GM12865 (cell line): Measurements from ENCODE around the gene SRSF1.
"Not testable (repeated sequence)": the region's sequence is repeated elsewhere in the genome, so short reads cannot be mapped to it uniquely, and the experiment has no call there.

Experiments
- DNase-seq: peaks from one replicate; pipeline ENCODE4 v3.0.0; 2010; ENCODE audit warnings: low read depth
- H3K4me3 ChIP-seq: 2 replicates; pipeline ENCODE4 v1.5.1; 2011; ENCODE audit warnings: mild to moderate bottlenecking, low read depth, low read length, control low read depth
- TF ChIP-seq, protein P1 (sequence below): IDR thresholded peaks from 2 replicates; pipeline ENCODE4 v1.5.1; 2011; ENCODE audit warnings: low read length, control low read depth, low read depth, inconsistent platforms; ENCODE audit not compliant: insufficient read depth; ENCODE audit errors: missing control alignments

Gene SRSF1

DNA sequence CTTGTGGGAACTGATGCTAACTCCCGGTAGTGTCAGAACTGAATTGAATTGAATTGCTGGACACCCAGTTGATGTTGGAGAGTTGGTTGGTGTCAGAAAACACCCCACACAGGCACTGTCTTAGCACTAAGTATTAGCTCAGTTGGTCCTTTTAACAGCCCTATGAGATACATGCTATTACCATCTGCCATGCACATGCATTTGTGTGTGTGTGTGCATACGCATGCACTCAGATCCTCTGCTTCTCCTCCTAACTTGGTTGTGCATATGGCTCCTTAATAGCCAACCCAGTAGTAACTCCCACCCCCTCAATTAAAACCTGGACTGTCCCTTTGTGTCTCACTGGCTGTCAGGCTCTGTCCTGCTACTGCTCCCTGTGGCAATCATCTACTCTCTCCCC is 43.9 kb upstream of the SRSF1 start:
- H3K4me3 ChIP-seq, result no peak overlapping the region
- no peak for DNase-seq
- TF ChIP-seq, protein P1, sequence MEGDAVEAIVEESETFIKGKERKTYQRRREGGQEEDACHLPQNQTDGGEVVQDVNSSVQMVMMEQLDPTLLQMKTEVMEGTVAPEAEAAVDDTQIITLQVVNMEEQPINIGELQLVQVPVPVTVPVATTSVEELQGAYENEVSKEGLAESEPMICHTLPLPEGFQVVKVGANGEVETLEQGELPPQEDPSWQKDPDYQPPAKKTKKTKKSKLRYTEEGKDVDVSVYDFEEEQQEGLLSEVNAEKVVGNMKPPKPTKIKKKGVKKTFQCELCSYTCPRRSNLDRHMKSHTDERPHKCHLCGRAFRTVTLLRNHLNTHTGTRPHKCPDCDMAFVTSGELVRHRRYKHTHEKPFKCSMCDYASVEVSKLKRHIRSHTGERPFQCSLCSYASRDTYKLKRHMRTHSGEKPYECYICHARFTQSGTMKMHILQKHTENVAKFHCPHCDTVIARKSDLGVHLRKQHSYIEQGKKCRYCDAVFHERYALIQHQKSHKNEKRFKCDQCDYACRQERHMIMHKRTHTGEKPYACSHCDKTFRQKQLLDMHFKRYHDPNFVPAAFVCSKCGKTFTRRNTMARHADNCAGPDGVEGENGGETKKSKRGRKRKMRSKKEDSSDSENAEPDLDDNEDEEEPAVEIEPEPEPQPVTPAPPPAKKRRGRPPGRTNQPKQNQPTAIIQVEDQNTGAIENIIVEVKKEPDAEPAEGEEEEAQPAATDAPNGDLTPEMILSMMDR, result no peak

DNA sequence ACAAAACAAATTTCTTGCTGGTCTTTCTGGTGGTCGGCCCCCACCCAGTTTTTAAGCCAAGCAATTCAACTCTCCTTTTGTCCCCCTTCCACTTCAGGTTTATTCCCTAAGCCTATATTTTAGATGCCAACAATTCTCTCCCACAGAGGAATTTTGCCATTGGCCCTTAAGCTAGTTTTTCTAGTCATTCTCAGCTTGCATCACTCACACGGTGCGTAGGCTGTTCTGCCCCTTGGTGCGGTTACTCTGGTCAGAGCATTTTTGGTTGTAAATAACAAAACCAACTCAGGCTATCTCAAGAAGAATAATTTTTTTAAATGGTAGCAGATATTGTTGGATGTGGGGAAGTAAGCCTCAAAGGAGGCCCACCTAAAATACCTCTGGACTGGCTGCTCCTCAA is 42.5 kb upstream of the SRSF1 start:
- DNase-seq, result no peak
- no peak overlapping the region for H3K4me3 ChIP-seq
- TF ChIP-seq, protein P1, result no peak

DNA sequence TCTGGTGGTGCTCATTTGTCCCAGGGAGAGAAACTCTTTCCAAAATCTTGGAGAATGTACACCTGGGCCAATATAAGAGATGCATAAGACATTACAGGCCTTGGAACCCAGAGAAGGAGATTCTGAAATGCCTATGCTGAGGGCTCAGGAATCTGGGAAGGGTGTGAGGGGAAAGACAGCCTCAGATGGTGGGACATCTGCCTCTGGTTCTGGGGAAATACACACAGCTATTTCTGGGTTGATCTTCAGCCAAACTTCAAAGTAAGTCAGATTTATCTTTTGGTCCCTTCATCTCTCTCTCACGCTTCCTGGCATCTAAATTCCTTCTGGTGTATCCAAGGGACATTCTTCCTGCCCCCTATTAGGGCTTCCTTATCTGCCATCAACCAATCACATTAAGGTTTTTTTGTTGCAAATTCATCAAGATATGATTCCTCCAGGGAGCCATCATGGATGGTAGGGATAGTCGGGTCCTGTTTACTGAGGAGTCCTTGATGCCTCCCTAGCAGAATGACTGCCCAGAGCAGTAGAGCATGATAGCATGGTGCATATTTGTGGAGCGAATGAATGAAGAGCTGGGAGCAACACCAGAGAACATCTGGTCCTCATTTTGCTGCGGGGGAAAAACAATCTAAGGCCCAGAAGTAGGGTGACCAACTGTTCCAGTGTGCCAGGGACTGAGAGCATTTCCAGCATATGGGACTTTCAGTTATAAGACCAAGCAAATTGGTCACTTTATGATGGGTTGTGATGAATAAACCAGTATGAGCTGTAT is 40.5 kb upstream of the SRSF1 start:
- no peak overlapping the region for H3K4me3 ChIP-seq
- DNase-seq, result no peak
- TF ChIP-seq, protein P1, result no peak

DNA sequence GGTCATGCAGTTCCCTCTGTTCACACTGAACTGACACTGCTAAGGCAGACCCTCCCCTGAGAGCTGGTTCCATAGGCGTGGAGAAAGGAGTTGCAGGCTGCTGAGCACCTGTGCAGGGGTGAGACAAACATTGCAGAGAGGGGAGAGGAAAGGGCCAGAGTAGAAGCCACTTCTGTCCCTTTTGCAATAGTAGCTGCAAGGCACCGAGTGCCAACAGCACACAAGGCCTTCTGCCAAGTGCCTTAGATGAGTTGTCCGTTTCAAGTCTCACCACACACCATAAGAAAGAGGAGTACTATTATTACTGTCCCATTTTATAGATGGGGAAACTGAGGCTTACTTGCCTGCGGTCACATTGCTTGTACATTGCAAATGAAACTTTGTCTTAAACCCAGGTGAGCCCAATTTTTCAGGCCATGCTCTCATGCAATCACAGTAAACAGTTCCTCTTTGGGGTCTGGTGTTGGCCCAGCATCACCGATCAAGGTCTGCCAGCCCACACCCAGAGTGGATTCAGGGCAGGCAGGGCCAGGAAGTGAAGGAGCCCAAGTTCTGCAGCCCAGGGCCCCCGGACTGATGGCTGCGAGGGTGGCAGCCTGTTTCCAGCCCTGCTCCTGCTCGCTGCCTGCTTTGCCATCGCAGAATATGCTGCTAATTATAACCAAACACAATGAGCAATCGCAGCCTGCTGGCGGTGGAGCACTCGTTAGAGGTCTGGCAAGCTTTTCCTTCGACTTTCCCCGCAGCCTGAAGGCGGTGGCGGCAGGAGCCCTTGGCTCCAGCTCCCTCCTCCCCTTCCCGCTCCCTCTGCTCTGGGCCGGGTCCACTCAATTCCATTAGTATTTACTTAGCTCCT is 39.4 kb upstream of the SRSF1 start:
- TF ChIP-seq, protein P1, result no peak
- H3K4me3 ChIP-seq, result no peak overlapping the region
- DNase-seq, result no peak

DNA sequence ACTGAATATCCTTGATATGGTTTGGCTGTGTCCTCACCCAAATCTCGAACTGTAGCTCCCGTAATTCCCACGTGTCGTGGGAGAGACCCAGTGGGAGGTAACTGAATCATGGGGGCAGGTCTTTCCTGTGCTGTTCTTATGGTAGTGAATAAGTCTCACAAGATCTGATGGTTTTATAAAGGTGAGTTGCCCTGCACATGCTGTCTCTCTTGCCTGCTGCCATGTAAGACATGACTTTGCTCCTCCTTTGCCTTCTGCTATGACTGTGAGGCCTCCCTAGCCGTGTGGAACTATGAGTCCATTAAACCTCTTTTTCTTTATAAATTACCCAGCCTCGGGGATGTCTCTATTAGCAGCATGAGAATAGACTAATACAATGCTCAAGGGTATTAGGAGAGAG is 37.2 kb upstream of the SRSF1 start:
- not testable (repeated sequence) for DNase-seq

DNA sequence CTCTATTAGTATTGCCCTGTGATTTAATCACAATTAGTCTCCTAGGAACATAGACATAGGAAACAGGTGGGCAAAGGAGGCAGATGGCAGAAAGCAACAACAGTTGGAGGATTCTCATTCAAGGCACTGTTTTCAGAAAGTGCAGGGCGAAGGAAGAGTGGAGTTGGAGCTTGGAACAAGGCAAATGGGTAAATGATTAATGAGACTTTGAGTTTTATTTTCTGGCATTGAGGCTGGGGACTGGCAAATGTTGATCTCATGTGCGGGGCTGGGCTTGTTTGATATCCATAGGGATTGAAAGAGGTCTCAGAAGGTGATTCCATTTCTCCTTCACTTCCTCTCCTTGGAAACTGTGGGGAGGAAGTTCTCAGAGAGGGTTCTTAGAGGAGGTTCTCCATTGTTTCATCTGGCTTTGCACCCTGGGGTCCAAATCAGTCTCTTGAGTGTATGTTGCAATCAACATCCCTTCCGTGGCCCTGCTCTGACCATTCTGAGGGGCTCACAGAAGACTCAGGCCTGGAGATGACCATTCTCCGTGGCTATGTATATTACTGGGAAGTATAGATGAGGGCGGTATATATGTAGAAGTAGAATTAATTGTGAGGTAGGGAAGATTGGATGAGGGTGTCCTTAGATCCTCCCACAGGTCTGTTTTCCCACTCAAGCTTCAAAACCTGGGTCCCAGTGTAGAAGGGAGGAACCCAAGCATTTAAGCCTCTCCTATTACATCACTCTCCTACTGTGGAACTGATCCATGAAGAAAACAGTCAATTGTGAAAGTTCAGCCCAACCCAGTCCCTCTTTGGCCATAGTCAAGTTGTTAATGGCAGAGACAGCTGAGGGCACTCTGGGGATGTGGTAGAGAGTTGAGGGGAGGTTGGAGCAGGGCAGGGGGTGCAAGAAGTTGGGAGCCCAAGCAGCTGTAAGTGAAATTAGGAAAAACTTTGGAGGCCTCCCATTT is 36.5 kb upstream of the SRSF1 start:
- H3K4me3 ChIP-seq, result no peak overlapping the region
- DNase-seq, result no peak
- TF ChIP-seq, protein P1, result no peak

More for the DNA sequence above, 37.2 kb upstream of the SRSF1 start:
- H3K4me3 ChIP-seq, result not testable (repeated sequence)
